ENCODE data around the gene PTX3.

PTX3 gene

GRCh38 chr3:157394411-157394810, 42.2 kb upstream of the PTX3 start:
- peak; percentile 23 for DNase-seq (ENCODE audit: low read depth)
- no peak for TF ChIP-seq CTCF (IDR thresholded peaks at IDR 0.05; ENCODE audit: insufficient read depth, low read depth, low read length, missing control alignments)
- no peak overlapping the region for H3K4me3 ChIP-seq (ENCODE audit: low read length)

GRCh38 chr3:157398598-157398997, 38.1 kb upstream of the PTX3 start:
- DNase-seq (ENCODE audit: low read depth) = no peak
- no peak for TF ChIP-seq CTCF (IDR thresholded peaks at IDR 0.05; ENCODE audit: insufficient read depth, low read depth, low read length, missing control alignments)
- H3K4me3 ChIP-seq (ENCODE audit: low read length) = no peak overlapping the region

- no peak for TF ChIP-seq CTCF (IDR thresholded peaks at IDR 0.05; ENCODE audit: insufficient read depth, low read depth, low read length, missing control alignments)
- no peak for DNase-seq (ENCODE audit: low read depth)
- H3K4me3 ChIP-seq (ENCODE audit: low read length) = no peak overlapping the region
These were observed 32.3 kb upstream of the PTX3 start for GRCh38 chr3:157404381-157404780.

- TF ChIP-seq CTCF (IDR thresholded peaks at IDR 0.05; ENCODE audit: insufficient read depth, low read depth, low read length, missing control alignments) = no peak
- peak; percentile 29 for DNase-seq (ENCODE audit: low read depth)
- no peak overlapping the region for H3K4me3 ChIP-seq (ENCODE audit: low read length)
These were observed 31.2 kb upstream of the PTX3 start for GRCh38 chr3:157405457-157405856.

- no peak for TF ChIP-seq CTCF (IDR thresholded peaks at IDR 0.05; ENCODE audit: insufficient read depth, low read depth, low read length, missing control alignments)
- DNase-seq (ENCODE audit: low read depth) = no peak
- H3K4me3 ChIP-seq (ENCODE audit: low read length) = no peak overlapping the region
These were observed 30.3 kb upstream of the PTX3 start for GRCh38 chr3:157406394-157406793.

- DNase-seq (ENCODE audit: low read depth) = peak; percentile 28
- TF ChIP-seq CTCF (IDR thresholded peaks at IDR 0.05; ENCODE audit: insufficient read depth, low read depth, low read length, missing control alignments) = no peak
- H3K4me3 ChIP-seq (ENCODE audit: low read length) = no peak overlapping the region
These were observed 28.9 kb upstream of the PTX3 start for GRCh38 chr3:157407769-157408168.

GRCh38 chr3:157408499-157409149, 28.0 kb upstream of the PTX3 start:
- no peak for TF ChIP-seq CTCF (IDR thresholded peaks at IDR 0.05; ENCODE audit: insufficient read depth, low read depth, low read length, missing control alignments)
- peak; percentile 81 for DNase-seq (ENCODE audit: low read depth)
- no peak overlapping the region for H3K4me3 ChIP-seq (ENCODE audit: low read length)

Measured in epithelial cell of esophagus (primary cell).